ENCODE measurements around the gene TRPM3.
"Not testable (repeated sequence)": the region's sequence is repeated elsewhere in the genome, so short reads cannot be mapped to it uniquely, and the experiment has no call there.

Gene TRPM3

DNA sequence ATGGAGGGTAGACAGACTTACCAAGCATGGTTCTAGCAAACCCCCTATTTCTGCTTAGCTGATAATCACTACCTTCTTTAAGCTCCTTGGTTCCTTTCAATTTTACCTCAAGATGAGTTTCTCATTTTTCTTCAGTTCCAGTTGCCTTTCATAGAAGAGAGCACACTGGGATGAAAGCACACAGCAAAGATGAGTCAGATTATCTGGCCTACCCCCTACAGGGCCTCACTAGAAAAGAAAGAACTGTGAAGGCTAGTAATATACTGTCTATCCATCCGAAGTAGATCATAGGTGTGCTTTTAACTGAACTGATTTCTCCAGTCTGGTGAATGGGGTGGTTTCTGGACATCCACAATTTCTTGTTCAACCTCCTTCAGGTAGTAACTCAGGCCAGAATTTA lies 122.5 kb downstream of the TRPM3 start:
- no peak for DNase-seq (ENCODE audit: low read depth)

DNA sequence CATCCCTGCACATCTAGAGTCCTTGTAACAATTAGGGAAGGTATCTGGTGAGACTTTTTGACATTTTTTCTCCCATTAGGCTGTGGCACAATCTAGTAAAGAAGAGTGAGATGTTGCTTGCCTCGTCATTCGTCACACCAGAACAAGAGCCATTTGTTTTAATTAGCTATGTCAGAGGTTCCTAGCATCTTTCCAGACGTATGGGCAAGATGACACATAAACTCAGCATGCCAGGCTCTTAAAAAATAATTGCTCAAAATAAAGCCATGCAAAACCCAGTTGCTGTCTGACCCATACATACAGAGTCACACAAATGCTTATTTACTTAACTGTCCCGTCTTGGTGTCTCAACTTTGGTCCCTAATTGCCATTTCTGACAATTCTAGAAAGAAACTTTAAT lies 125.9 kb downstream of the TRPM3 start:
- DNase-seq (ENCODE audit: low read depth), result no peak

GRCh38 chr9:70994582-70994981 lies 126.8 kb downstream of the TRPM3 start:
- no peak for DNase-seq (ENCODE audit: low read depth)

DNA sequence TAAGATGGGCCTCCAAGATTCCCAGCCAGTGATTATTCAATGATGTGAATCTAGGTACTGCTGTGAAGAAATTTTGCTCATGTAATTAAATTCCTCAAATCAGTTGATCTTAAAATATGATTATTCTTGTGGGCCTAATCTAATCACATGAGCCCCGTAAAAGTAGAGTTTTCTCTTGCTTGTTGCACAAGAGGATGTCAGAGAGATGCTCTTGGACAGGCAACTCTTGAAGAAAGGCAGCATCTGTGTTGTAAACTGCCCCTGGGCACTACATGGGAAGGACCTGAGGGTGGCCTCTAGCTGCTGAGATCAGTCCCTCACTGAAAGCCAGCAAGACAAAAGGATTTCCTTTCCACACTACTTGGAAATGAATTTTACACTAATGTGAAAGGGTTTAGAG lies 132.9 kb downstream of the TRPM3 start:
- DNase-seq (ENCODE audit: low read depth), result no peak

- no peak for DNase-seq (ENCODE audit: low read depth)
These were observed 133.4 kb downstream of the TRPM3 start for GRCh38 chr9:70987986-70988385.

GRCh38 chr9:70986984-70987383 lies 134.4 kb downstream of the TRPM3 start:
- DNase-seq (ENCODE audit: low read depth), result no peak

DNA sequence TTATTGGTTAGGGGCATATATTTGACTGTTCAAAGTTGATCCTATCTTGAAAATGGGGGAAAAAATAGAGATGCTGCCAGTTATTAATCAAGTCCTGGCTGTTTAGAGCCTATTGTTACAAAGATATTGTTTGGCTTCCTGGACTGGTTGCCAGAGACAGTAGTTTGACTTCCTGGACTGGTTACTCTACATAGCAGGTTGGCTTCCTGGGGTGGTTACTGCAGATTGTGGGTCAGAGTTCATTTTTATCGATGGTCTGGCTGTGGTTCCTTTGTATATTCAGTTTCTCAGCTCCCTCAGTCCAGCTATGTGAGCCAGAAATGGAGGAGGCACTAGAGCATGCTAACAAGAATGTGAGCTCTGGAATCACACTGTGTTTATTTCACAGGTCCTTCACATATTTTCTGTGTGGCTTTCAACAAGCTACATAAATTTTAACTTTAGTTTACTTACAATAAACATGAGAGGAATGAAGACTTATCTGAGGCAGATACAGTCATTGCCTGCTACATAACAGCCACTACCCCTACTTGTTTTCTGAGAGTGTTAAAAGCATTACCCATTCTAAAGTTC lies 137.6 kb downstream of the TRPM3 start:
- no peak for DNase-seq (ENCODE audit: low read depth)

DNA sequence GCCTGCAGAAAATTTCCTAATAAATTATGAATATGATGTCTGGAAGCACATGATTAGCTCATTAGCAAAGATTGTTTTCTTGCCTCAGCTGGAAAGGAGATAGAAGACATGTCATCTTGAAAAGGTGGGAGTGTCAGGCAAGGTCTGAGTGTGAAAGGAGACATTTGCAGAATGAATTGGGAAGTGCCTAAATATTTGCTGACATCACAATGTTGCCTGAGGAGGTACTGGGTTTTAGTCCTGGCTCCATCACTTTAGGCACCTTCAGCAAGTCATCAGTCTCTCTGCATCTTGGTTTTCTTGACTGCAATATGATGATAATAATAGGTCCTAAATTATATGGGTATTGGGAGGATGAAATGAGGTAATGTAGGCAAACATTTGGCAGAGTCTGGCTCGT lies 140.1 kb downstream of the TRPM3 start:
- no peak for DNase-seq (ENCODE audit: low read depth)

GRCh38 chr9:70979966-70980365 lies 141.5 kb downstream of the TRPM3 start:
- DNase-seq (ENCODE audit: low read depth), result no peak

- DNase-seq (ENCODE audit: low read depth), result no peak
These were observed 143.3 kb downstream of the TRPM3 start for GRCh38 chr9:70978085-70978484.

- DNase-seq (ENCODE audit: low read depth), result no peak
These were observed 145.6 kb downstream of the TRPM3 start for GRCh38 chr9:70975821-70976220.

GRCh38 chr9:70971723-70972122 lies 149.7 kb downstream of the TRPM3 start:
- DNase-seq (ENCODE audit: low read depth), result no peak

DNA sequence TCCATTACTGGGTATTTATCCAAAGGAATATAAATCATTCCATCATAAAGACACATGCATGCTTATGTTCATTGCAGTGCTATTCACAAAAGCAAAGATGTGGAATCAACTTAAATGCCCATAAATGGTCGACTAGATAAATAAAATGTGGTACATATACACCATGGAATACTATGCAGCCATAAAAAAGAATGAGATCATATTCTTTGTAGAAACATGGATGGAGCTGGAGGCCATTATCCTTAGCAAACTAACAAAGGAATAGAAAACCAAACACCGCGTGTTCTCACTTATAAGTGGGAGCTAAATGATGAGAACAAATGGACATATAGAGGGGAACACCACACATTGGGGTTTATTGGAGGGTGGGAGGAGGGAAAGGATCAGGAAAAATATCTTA lies 155.0 kb downstream of the TRPM3 start:
- not testable (repeated sequence) for DNase-seq (ENCODE audit: low read depth)

GRCh38 chr9:70964861-70965260 lies 156.6 kb downstream of the TRPM3 start:
- DNase-seq (ENCODE audit: low read depth), result no peak

GRCh38 chr9:70963554-70963953 lies 157.9 kb downstream of the TRPM3 start:
- DNase-seq (ENCODE audit: low read depth), result no peak

DNA sequence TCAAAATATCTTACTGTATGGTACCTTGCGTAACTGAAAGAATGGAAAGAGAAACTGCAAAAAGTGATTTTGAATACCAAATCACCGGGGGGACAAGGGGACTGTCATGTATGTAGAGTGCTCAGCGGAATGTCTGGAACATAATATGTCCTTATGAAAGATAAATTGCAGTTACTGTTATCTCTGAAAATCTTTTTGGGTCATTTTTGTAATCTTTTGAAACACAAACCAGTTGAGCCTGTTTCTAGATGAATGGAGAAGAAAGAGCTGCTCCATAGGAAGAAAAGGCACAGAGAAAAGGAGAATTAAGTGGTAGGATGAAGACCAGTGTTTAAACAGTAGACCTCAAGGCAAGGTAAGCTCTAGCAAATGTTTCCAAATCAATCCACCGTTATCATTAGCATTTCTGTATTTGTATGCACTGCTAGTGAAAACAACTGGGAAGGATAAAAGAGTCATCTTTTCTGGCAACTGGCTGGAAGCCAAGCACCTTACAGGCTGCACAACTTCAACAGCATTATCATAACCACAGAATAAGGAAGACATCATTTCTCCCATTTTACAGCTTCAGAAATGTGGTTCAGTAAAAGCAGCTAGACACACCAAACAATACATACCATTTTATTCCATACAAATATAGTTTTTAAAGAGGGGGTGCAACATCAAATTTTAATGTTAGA lies 158.5 kb downstream of the TRPM3 start:
- DNase-seq (ENCODE audit: low read depth), result no peak

DNA sequence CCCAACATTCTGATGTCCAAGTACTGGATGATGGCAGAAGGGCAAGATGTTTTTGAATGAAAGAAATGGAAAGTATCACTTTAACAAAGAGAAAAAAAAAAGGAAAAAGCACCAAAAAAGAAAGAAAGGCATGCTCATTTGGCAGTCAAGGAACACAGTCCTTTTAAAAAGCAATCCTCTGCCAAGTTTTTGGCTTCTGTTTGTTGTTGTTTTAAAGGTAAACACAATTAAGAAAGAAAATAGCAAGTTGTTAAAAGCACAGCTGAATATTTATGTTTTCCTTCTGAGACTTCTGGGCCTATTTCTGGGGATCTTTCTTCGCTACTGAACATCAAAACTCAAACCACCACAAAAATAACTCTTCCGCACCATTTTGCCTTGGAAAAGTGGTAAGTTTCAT lies 162.1 kb downstream of the TRPM3 start:
- DNase-seq (ENCODE audit: low read depth), result no peak

DNA sequence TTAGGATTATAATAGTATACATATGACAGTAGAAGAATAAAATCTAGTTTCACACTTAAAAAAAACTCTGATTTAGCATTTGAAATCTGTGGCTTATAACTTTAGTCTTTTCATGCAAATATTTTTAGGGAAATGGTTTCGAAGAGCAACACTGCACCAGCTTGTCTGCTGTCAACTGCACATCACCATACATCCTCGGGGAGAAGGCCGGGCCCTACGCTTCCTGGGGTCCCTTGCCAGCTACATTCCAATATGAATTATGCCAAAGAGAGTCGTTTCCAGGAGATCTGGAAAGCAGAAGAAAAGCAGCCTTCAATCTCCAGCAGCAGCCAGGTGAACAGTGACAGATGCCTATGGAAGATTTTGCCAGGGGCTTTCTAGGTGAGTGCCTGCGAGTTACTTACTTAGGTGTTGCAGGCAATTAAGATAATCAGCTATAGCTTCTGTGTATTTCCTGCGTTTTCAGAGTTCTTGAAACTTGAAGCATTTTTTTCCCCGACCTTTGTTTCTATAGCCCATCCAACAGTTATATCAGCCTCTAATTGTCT lies 166.8 kb downstream of the TRPM3 start:
- DNase-seq (ENCODE audit: low read depth), result no peak

- DNase-seq (ENCODE audit: low read depth), result no peak
These were observed 167.3 kb downstream of the TRPM3 start for GRCh38 chr9:70954126-70954525.

- no peak for DNase-seq (ENCODE audit: low read depth)
These were observed 169.4 kb downstream of the TRPM3 start for GRCh38 chr9:70951749-70952727.

- no peak for DNase-seq (ENCODE audit: low read depth)
These were observed 171.2 kb downstream of the TRPM3 start for GRCh38 chr9:70950270-70950669.

- DNase-seq (ENCODE audit: low read depth), result no peak
These were observed 172.2 kb downstream of the TRPM3 start for GRCh38 chr9:70949239-70949638.

DNA sequence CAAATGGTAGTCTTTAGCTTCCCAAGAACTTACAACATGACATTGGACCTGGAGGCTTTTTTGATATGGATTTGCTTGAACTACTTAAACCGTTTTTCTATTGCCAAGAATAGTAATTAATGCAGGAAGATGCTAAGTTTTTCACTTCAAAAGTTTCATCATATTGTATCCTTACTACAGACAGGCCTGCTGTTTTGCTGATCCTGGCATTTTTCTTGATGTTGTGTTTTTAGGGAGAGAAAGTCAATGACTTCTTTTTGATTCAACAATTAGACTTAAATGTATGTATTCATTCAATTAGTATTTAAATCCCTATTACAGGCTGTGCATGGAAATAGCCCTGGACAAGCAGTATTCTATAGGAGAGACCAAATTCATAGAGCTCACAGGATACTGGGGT lies 172.7 kb downstream of the TRPM3 start:
- DNase-seq (ENCODE audit: low read depth), result no peak
